Fibroblast of skin of back (primary cell): ENCODE measurements around the gene COX6B2.

Source experiments
- DNase-seq: peaks from one replicate; pipeline ENCODE4 v3.0.0-alpha.2; 2013

Gene COX6B2

GRCh38 chr19:55311797-55312196 is 42.7 kb downstream of the COX6B2 start:
- DNase-seq = no peak

- no peak for DNase-seq
Observed at GRCh38 chr19:55311397-55311796, 43.1 kb downstream of the COX6B2 start.

- no peak for DNase-seq
Observed at GRCh38 chr19:55310498-55310897, 44.0 kb downstream of the COX6B2 start.

GRCh38 chr19:55309448-55309847 is 45.1 kb downstream of the COX6B2 start:
- no peak for DNase-seq

- no peak for DNase-seq
Observed at GRCh38 chr19:55308281-55308680, 46.2 kb downstream of the COX6B2 start.

GRCh38 chr19:55306712-55307111 is 47.8 kb downstream of the COX6B2 start:
- no peak for DNase-seq

GRCh38 chr19:55305983-55306562 is 48.4 kb downstream of the COX6B2 start:
- no peak for DNase-seq

- peak; percentile 21 for DNase-seq
Observed at GRCh38 chr19:55305491-55305890, 49.0 kb downstream of the COX6B2 start.

GRCh38 chr19:55304980-55305379 is 49.5 kb downstream of the COX6B2 start:
- DNase-seq = no peak

- DNase-seq = peak; percentile 36
Observed at GRCh38 chr19:55304279-55304978, 50.1 kb downstream of the COX6B2 start.

GRCh38 chr19:55303477-55303876 is 51.0 kb downstream of the COX6B2 start:
- DNase-seq = no peak

- DNase-seq = no peak
Observed at GRCh38 chr19:55302318-55302703, 52.2 kb downstream of the COX6B2 start.

- peak; percentile 64 for DNase-seq
Observed at GRCh38 chr19:55301459-55302317, 52.8 kb downstream of the COX6B2 start.

GRCh38 chr19:55300886-55301458 is 53.5 kb downstream of the COX6B2 start:
- no peak for DNase-seq

GRCh38 chr19:55299991-55300390 is 54.5 kb downstream of the COX6B2 start:
- DNase-seq = no peak
